Kidney (tissue), 14 donors: ENCODE results near the gene GLOD4. TPM values are rescaled to one million over a fixed set of nuclear protein-coding genes. Genes with fewer than 3 reads are reported as not detected.

Experiments used
- DNase-seq, 5 donors: peaks; one replicate each; pipeline ENCODE4 v3.0.0-alpha.2; 2013 to 2020
- FAIRE-seq: peaks from 2 replicates; lab custom pipeline; 2012; peaks lifted over from hg19 to GRCh38; lab: Jason Lieb, UNC
- H3K27ac ChIP-seq, 2 donors: one replicate each; pipeline ENCODE4 v1.7.0; 2013; ENCODE audit warnings: low read depth in 2 of 2, low read length in 2 of 2, inconsistent platforms in 1 of 2
- H3K27me3 ChIP-seq: one replicate; pipeline ENCODE4 v1.7.1; 2013; ENCODE audit warnings: low read length, inconsistent platforms; ENCODE audit not compliant: control insufficient read depth, insufficient read depth
- H3K36me3 ChIP-seq, 3 donors: one replicate each; pipeline versions ENCODE4 v1.7.0 to v1.7.1; 2013; ENCODE audit warnings: low read length in 3 of 3, control low read depth in 1 of 3, inconsistent platforms in 1 of 3; ENCODE audit not compliant: insufficient read depth in 3 of 3, control insufficient read depth in 2 of 3
- H3K4me1 ChIP-seq, 3 donors: one replicate each; pipeline versions ENCODE4 v1.7.0 to v1.7.1; 2013; ENCODE audit warnings: low read length in 3 of 3, inconsistent platforms in 1 of 3, low read depth in 1 of 3; ENCODE audit not compliant: control insufficient read depth in 2 of 3, insufficient read depth in 2 of 3
- H3K4me3 ChIP-seq, 3 donors: one replicate each; pipeline versions ENCODE4 v1.7.0 to v1.8.1; 2013; ENCODE audit warnings: low read length in 3 of 3, control low read depth in 1 of 3, inconsistent platforms in 1 of 3
- H3K9ac ChIP-seq, 3 donors: one replicate each; pipeline versions ENCODE4 v1.7.0 to v1.7.1; 2013; ENCODE audit warnings: low read length in 3 of 3, control low read depth in 1 of 3, inconsistent platforms in 1 of 3
- H3K9me3 ChIP-seq, 3 donors: one replicate each; pipeline versions ENCODE4 v1.7.0 to v1.7.1; 2013; ENCODE audit warnings: low read length in 3 of 3, control low read depth in 1 of 3, inconsistent platforms in 1 of 3; ENCODE audit not compliant: control insufficient read depth in 2 of 3, insufficient read depth in 1 of 3
- intact Hi-C: fragments of 100-400 bp; cut with DNase I; formaldehyde crosslinking; loops from one replicate; pipeline ENCODE4 v1.11.1; 2022
- polyA plus RNA-seq: library from polyadenylated mRNA; stranded (reverse); fragments of 350-450 nt; fragmentation: Illumina TruSeq; extraction: RNeasy Lipid Tissue Mini Kit (QIAGEN cat#74804); gene quantifications from one replicate; pipeline ENCODE4 v1.2.3, GENCODE V29; 2014; ENCODE audit warnings: low read depth, low replicate concordance; ENCODE audit not compliant: insufficient read depth
- total RNA-seq: library from RNA; stranded (reverse); fragmentation: NEBNext Ultra II Directional; extraction: Animal tissue kit (Norgen Biotek cat#: 25700); gene quantifications from one replicate; pipeline ENCODE4 v1.2.1, GENCODE V29; 2021
- TF ChIP-seq, protein P1 (sequence below): IDR thresholded peaks from 3 replicates; pipeline ENCODE4 v1.5.1; 2012; ENCODE audit warnings: mild to moderate bottlenecking, moderate library complexity, borderline replicate concordance; ENCODE audit not compliant: insufficient read depth; ENCODE audit errors: extremely low read depth
- donor health status: control.
- donor health status: control.
- donor health status: control.
- donor health status: control.
- donor health status: control.
- donor health status: DM: yes; HTN: yes; CAD: no.
- donor health status: Normal renal cell carcinoma (clear cell type).

Gene GLOD4
- total and polyA plus RNA-seq, 2 donors from 2014 or later, result 70.6 to 90.8 TPM

DNA sequence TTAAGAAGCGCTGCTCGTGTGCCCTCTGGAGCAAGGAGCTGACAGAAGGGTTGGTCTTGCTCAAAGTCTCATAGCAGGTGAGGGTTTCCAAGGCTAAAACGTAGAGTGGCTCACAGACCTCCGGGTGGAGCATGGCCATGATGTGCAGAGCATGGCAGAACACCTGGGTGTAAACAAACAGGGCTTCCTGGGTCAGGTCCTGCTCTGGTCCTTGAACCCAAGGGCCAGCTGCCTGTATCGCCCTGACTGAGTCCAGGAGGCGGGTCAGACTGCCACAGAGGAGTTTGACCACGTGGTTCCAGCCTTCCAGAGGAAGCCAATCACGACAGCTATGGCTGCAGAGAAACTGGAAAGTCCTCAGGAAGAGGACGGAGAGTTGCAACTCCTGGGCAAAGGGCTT, 37.1 kb downstream of the GLOD4 start:
- Histone ChIP-seq H3K9ac (no peak overlapping the region), H3K36me3 (peaks cover 2 to 44% (median 22%) of the 10 kb centered on the region in 3 donors), H3K27me3 (no peaks in the 10 kb centered on the region), H3K27ac (no peak overlapping the region), H3K4me3 (no peak overlapping the region), H3K4me1 (no peaks in the 10 kb centered on the region), H3K9me3 (no peaks in the 10 kb centered on the region)
- TF ChIP-seq, protein P1, sequence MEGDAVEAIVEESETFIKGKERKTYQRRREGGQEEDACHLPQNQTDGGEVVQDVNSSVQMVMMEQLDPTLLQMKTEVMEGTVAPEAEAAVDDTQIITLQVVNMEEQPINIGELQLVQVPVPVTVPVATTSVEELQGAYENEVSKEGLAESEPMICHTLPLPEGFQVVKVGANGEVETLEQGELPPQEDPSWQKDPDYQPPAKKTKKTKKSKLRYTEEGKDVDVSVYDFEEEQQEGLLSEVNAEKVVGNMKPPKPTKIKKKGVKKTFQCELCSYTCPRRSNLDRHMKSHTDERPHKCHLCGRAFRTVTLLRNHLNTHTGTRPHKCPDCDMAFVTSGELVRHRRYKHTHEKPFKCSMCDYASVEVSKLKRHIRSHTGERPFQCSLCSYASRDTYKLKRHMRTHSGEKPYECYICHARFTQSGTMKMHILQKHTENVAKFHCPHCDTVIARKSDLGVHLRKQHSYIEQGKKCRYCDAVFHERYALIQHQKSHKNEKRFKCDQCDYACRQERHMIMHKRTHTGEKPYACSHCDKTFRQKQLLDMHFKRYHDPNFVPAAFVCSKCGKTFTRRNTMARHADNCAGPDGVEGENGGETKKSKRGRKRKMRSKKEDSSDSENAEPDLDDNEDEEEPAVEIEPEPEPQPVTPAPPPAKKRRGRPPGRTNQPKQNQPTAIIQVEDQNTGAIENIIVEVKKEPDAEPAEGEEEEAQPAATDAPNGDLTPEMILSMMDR, result no peak
- intact Hi-C loops, result no loop called here
- no peak for FAIRE-seq
- no peak for DNase-seq

DNA sequence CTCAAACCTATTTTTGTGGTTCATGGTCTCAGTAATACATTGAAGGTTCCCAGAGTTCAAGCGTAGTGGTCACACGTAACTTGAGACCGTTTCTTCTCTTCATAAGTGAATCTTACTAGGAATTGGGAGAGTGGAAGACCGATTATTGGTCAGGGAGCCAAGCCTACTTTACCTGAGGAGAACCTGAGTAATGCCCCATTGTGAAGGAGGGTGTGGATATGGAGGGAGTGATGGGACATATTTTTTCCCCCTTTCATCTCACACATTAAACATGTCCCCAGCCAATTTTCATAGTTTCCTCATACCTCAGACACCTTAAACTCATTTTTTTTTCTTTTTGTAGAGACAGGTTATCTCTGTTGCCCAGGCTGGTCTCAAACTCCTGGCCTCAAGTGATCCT, 38.9 kb downstream of the GLOD4 start:
- DNase-seq, result no peak
- Histone ChIP-seq H3K4me3 (no peak overlapping the region), H3K9me3 (no peaks in the 10 kb centered on the region), H3K27ac (no peak overlapping the region), H3K4me1 (no peaks in the 10 kb centered on the region), H3K36me3 (peaks cover 2 to 41% (median 22%) of the 10 kb centered on the region in 3 donors), H3K9ac (no peak overlapping the region), H3K27me3 (no peaks in the 10 kb centered on the region)
- FAIRE-seq, result no peak
- intact Hi-C loops, result no loop called here
- TF ChIP-seq, protein P1, result no peak

DNA sequence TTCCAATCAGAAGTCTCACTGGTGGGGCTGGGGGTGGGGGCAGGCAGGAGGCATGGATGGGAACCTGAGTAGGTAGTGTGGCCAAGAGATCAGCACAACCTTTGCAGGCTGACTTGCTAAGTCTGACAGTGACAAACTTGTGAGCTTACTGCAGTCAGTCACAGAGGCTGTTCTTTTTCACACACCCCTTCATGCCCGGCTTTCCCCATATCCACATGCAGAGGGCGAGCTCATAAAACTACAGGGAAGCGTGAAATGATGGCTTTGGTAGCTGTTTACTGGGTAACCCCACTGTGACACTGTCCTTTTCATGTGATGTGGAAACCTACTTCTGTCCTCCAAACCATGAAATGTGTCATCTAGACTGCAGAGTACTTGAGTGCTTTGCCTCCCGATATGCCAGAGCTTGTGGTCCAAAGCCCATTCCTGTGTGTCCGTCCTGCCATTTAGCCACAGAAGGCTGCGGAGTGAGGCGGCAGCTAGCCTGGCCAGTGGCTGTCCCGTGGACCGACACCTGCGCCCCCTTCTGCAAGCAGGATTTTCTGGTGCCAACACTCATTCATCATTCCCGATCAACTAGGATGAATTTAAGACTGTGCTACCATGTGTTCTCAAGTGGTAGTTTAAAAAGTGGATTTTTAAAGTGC, 39.8 kb downstream of the GLOD4 start:
- Histone ChIP-seq H3K9me3 (no peaks in the 10 kb centered on the region), H3K4me1 (no peaks in the 10 kb centered on the region), H3K27ac (no peak overlapping the region), H3K36me3 (peaks cover 2 to 33% (median 18%) of the 10 kb centered on the region in 3 donors), H3K4me3 (no peak overlapping the region), H3K9ac (no peak overlapping the region), H3K27me3 (no peaks in the 10 kb centered on the region)
- DNase-seq, result no peak
- TF ChIP-seq, protein P1, result no peak
- intact Hi-C loops, result no loop called here
- no peak for FAIRE-seq
